ENCODE data around the gene FBXO9.

Gene FBXO9

DNA sequence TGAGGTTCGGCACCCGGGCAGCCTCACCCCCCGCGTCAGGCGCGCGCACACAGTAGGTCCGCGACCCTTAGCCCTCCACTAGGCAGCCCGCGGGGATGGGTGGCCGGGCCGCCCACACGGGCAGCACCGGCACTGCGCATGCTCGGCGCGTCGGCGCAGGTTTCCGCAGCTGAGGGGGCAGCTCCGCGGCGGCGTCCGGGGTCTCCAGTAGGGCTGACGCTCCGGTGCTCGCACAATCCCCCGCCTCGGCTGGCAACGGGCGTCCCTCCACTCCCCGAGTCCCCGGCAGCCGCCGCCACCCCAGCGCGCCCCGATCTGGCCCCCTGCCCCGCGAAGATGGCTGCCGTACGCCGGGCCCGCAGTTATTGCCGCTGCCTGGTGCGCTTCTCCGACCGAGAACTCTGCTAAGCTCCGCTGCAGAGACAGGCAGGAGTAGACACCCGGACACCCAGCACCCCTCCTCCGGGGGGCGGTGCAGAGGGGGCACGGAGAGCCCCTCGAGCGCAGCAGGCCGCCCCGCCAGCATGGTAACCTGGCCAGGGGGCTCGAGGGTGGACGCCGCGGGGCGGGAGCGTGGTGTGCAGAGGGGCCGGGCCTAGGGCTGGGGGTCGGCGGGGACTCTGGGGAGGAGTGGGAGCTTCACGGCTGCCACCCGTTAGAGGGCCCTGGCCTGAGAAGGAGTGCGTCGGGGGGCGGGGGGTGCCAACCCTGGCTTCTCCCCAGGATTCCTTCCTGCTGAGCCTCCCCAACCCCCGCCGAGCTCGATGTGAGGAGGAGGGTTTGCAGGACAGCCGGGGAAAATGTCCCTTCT lies at the start of gene FBXO9:
FBXO9 (plus strand) TSS at position 139 of the 811 bp plus-strand sequence; CDS start at position 525, 386 bp downstream.
- DNase-seq, result peak; percentile 86 to 91
- TF ChIP-seq GATA1 (IDR thresholded peaks at IDR 0.05; ENCODE audit: low read depth, low read length), result no peak
- peak; percentile 51 for TF ChIP-seq POLR2A (IDR thresholded peaks at IDR 0.05; ENCODE audit: low read length)

DNA sequence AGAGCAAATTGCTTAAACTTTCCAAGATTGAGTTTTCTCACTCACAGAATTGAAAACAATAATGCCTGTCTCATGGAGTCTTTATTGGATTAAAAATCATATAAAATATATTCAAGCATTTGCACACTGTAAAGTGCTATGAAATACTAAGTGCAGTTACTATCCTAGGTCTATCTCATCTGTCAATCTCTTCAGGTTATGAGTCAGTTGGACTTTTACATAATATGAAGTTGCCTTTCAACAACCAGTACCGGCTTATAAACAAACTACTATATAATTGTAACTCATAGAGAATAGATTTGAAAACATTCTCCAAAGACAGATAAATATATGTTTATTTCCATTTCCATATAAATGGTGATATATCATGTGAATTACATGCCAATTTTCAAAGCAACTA lies 49.7 kb upstream of the FBXO9 start:
- TF ChIP-seq POLR2A (IDR thresholded peaks at IDR 0.05; ENCODE audit: low read length), result no peak
- no peak for TF ChIP-seq GATA1 (IDR thresholded peaks at IDR 0.05; ENCODE audit: low read depth, low read length)
- no peak for DNase-seq

DNA sequence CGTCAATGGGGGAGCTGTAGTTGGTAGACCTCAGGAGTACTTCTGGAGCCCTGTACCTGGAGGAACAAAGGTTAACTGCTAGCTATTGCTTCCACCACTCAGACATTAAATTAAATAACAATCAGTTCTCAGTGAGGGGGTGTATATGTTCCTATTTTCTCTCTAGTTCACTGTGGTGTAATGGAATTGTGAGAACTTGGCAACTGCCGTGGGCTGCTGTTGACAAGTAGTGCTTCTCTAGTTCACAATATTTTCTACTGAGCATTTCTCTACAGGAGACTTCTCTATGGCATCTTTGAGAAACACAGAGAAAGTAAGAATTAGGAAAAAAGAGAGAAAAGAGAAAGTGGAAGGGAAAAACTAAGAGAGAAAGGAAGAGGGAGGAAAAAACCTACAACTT lies 46.8 kb upstream of the FBXO9 start:
- TF ChIP-seq POLR2A (IDR thresholded peaks at IDR 0.05; ENCODE audit: low read length) (no peak), GATA1 (IDR thresholded peaks at IDR 0.05; ENCODE audit: low read depth, low read length) (no peak)

DNA sequence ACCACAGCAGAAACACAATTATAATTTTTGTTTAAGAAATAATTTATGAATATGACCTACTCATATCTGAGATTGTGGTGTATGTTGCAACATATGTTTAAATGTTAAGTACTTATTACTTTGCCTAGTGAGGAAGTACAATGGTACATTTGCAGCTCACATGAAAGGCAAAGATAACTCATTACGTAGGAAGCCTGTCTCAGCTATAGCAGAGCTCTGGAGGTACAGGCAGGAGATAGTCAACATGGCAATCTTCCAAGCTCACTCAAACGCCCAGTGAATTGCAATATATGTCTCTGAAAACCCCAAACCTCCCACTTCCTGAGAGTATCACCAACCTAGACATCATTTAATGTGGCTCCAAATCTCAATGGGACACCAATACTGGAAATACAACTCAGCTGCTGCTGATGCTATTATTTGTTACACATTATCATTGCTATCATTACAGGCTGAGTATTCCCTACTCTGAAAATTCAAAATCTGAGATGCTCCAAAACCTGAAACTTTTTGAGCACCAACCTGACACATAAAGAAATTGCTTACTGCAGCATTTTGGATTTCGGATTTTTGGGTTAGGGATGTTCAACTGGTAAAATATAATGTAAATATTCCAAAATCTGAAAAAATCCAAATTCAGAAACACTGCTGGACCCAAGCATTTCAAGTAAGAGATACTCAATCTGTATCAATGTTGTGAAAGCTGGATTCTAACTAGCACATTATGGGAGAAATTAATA lies 45.0 kb upstream of the FBXO9 start:
- peak; percentile 90 to 92 for DNase-seq
- TF ChIP-seq POLR2A (IDR thresholded peaks at IDR 0.05; ENCODE audit: low read length), result no peak
- no peak for TF ChIP-seq GATA1 (IDR thresholded peaks at IDR 0.05; ENCODE audit: low read depth, low read length)

More for the DNA sequence above, 46.8 kb upstream of the FBXO9 start:
- no peak for DNase-seq

DNA sequence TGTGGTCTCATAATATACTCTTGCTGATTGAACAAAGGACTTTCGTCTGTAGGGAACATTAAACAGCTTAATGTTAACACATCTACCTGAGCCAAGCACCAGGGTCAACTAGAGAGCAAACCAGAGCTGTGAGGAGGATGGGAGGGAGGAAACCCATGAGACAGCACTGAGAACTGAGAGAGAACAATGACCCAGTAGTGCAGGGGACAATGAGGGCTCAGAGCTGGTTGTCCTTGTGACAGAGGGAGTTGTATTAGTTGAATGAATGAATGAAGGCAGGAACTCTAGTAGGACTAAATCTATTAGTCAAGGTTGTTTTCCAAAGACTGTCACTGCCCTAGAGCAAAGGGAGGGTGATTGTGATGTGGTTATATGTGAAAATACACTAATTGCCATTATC lies 41.9 kb upstream of the FBXO9 start:
- DNase-seq, result no peak
- TF ChIP-seq POLR2A (IDR thresholded peaks at IDR 0.05; ENCODE audit: low read length) (no peak), GATA1 (IDR thresholded peaks at IDR 0.05; ENCODE audit: low read depth, low read length) (no peak)

DNA sequence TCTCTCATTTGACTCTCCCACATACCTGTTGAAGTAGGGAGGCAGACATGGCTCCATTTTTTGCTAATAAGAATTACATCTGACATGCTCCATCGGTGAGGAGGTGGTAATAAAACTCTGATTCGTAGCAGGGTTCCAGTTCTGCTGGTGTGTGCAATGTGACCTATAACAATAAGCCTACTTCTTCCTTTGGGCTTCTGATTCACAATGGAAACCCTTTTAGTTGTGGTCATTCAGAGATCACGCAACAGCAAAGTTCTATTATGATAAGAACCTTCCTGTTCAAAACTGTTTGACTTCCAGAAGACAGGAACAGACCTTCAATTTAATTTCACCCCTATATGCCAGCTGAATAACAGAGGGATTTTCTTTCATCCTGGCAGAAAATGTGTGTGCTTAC lies 38.7 kb upstream of the FBXO9 start:
- DNase-seq, result no peak

DNA sequence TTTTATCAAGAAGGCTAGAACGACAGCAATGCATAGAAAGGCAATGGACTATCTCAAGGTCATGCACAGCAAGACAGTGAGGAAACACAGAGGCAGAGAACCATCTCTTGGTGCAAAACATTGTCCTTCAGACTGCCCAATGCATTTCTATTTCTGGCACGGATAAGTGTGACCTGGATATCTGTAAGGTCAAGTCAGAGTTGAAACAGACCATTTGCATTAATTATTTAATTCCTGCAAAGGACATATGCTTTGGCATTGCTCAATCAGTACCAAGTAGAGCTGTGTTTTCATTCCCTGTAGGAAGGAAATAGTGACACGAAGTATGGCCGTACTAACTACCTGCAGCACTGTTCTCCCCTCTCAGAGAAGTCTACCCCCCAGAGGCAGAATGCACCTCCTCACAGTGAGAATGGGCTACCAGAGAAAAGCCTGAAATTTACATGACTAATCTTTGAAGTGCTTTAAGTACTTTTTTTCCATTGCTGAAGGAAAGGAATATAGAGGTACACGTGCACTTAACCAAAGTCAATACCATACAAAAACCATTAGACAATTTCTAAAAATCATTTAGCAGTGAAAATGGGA lies 38.0 kb upstream of the FBXO9 start:
- no peak for TF ChIP-seq POLR2A (IDR thresholded peaks at IDR 0.05; ENCODE audit: low read length)
- TF ChIP-seq GATA1 (IDR thresholded peaks at IDR 0.05; ENCODE audit: low read depth, low read length), result no peak
- no peak for DNase-seq

More for the DNA sequence above, 38.7 kb upstream of the FBXO9 start:
- no peak for TF ChIP-seq GATA1 (IDR thresholded peaks at IDR 0.05; ENCODE audit: low read depth, low read length)
- TF ChIP-seq POLR2A (IDR thresholded peaks at IDR 0.05; ENCODE audit: low read length), result no peak

DNA sequence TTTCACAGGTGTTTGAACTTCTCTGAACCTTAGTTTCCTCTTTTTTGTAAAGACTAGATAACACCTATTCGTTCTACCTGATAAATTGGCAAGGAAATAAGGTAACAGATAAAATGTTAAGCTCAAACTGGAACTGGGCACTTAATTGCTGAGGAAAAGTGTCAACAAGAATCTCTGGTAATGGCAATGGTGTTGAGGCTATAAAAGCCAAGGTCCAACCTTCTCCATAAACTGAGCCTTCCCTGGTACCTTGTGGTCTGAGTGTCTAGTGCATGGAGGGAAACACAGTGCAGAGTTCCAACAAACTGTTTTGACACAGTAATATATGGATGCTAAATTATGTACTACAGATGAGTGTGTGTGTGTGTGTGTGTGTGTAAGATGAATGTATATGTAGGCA lies 36.7 kb upstream of the FBXO9 start:
- no peak for DNase-seq
- TF ChIP-seq GATA1 (IDR thresholded peaks at IDR 0.05; ENCODE audit: low read depth, low read length), result no peak
- no peak for TF ChIP-seq POLR2A (IDR thresholded peaks at IDR 0.05; ENCODE audit: low read length)

DNA sequence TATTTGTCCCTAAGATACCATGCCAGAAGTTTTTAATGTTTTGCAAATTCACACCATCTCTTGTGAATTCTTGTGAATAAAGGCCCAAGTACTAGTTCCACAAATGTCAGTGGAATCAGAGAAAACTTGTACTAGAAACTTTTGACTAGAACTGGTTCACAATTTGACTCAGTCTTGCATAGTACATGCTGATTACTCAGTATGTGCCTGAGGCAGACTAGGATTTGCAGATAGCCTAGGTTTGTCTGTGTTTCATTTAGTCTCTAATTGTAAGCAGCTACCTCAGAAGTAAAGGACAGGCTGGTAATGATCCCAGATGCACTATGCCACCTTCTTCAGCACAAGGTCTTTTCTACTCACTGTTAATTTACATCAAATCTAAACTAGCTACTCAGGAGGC lies 35.9 kb upstream of the FBXO9 start:
- TF ChIP-seq POLR2A (IDR thresholded peaks at IDR 0.05; ENCODE audit: low read length) (no peak), GATA1 (IDR thresholded peaks at IDR 0.05; ENCODE audit: low read depth, low read length) (no peak)
- no peak for DNase-seq

DNA sequence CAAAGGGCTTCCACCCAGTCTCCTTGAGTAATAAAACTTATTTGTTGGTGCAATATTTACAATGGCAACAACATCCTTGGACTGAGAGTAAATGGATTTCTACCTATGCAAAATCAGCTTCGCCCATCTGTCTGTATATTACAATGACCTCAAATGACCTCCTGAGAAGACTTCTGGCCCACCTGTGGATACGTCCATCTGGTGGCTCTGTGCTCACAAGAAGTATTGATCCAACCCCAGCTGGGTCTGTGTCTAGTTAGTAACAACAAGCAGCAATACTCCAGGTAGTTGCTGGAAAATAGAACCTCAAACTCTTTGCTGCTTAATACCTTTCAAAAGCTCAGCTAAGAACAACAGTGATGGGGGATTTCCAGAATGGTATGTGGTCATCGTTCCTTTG lies 35.4 kb upstream of the FBXO9 start:
- TF ChIP-seq POLR2A (IDR thresholded peaks at IDR 0.05; ENCODE audit: low read length), result no peak
- TF ChIP-seq GATA1 (IDR thresholded peaks at IDR 0.05; ENCODE audit: low read depth, low read length), result no peak
- no peak for DNase-seq

DNA sequence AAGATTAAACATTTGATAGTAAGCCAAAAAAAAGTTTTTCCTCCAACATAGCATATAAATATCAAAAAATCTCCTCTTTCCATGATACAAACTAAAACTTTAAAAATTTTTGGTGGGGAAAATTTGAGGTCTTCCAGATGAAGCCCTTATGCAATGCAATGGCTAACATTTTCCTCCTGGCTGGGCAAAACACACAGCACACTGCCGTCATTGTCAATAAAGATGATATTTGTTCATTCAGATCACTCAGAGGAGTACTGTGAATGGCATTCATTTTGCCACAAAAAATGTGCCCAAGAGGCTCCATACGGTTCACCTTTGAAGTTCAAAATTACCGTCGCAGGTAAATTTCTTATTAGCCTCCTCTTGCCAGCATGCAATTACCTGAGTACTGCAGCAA lies 33.9 kb upstream of the FBXO9 start:
- TF ChIP-seq POLR2A (IDR thresholded peaks at IDR 0.05; ENCODE audit: low read length) (no peak), GATA1 (IDR thresholded peaks at IDR 0.05; ENCODE audit: low read depth, low read length) (no peak)
- no peak for DNase-seq

DNA sequence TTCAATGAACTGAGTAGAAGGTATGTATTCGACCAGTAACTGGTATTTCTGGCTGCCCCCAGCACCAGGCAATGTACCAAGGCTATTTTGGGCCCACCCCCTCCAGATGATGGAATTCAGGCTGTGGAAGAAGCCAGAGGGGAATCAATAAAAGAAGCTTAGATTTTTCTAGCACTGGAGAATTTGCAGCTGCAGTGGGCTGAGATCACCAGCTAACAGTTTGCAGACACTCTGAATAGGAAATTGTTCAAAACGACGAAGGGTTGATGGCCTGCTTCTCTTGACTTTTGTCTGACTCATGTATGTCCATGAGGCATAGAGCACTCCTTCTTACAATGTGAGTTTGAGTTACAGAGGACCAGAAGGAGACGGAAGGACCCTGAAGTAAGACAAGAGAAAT lies 32.4 kb upstream of the FBXO9 start:
- DNase-seq, result no peak
- TF ChIP-seq POLR2A (IDR thresholded peaks at IDR 0.05; ENCODE audit: low read length) (no peak), GATA1 (IDR thresholded peaks at IDR 0.05; ENCODE audit: low read depth, low read length) (no peak)

DNA sequence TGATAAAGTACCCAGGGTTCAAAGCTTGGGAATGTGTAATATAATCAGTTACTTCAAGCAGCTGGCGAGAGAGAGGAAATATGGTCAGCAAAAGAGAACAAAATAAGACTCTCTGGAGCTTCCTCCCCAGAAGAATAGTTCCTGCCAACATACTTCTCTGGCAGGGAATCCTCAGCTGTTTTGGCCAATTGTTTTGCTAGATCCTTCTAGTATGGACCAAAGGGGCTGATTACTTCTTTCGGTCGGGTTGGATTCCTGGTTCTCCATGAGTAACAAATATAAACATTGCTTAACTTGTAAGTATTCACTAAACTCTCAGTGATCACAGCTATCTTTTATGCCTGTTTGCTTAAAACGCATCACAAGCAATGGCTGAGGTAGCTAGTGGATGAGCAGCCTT lies 31.4 kb upstream of the FBXO9 start:
- DNase-seq, result no peak
- TF ChIP-seq GATA1 (IDR thresholded peaks at IDR 0.05; ENCODE audit: low read depth, low read length) (no peak), POLR2A (IDR thresholded peaks at IDR 0.05; ENCODE audit: low read length) (no peak)

DNA sequence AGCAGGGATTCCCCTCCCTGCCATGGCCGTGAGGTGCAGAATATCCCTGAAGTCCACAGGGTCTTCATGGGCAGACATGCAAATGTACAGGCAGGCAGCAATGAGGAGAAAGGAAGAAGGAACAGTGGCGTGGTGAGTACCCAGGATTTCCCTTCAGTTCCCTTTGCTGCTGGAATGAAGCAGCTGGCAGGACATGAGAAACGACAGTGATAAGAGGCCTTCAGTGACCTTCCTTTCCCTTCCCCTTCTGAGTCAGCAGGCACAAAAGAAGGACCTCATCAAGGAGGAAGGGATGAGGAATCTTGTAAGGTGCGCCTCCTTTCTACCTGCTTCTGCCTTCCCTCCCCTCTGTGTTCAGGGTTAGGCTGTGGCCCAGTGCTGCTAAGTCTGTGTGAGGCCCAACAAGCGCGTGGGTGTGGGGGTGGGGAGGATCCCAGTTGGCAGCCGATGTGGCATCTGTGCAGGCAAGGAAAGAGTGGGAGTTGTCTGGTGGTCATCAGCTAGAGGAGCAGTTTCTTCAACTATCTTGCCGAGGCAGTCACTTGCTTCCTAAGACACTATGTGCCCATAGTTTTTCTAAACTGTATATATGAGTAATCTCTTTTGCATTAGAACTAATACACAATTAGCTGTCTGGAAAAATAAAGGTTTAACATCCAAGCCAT lies 29.5 kb upstream of the FBXO9 start:
- TF ChIP-seq GATA1 (IDR thresholded peaks at IDR 0.05; ENCODE audit: low read depth, low read length) (no peak), POLR2A (IDR thresholded peaks at IDR 0.05; ENCODE audit: low read length) (no peak)
- no peak for DNase-seq

Measured in erythroblast (primary cell).